GM12892 (cell line): ENCODE results near the gene ASB2.

Experiments
- POLR2A ChIP-seq: IDR thresholded peaks from 2 replicates; pipeline ENCODE4 v1.6.1; 2011; ENCODE audit warnings: low read depth, low read length, control low read depth
- POLR2AphosphoS5 ChIP-seq: IDR thresholded peaks from 2 replicates; pipeline ENCODE4 v1.6.1; 2011; ENCODE audit warnings: low read depth, low read length, control low read depth
- TAF1 ChIP-seq: IDR thresholded peaks from 2 replicates; pipeline ENCODE4 v1.6.1; 2011; ENCODE audit warnings: low read depth, mild to moderate bottlenecking, control low read depth, low read length, borderline replicate concordance

DNA sequence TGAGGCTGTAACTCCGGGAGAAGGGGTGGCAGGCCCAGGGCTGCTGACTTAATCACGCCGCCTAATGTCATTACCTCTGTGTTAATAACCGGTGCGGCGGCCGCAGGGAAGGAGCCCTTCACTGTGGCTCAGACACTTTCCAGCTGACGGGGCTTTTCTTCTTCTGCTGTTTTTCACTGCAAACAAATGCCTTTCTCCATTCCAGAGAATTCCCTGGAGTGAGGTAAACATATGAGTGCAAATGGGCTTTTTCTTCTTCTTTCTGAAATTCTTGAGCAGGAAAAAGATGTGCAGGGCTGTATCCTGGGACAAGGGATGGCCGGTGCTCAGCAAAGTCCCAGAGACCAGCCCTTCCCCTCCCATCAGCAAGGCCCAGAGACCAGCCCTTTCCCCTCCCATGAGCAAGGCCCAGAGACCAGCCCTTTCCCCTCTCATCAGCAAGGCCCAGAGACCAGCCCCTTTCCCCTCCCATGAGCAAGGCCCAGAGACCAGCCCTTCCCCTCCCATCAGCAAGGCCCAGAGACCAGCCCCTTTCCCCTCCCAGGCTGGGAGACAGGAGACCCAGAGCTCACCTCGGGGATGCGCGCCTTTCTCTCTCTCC, 82.6 kb downstream of the ASB2 start:
- TF ChIP-seq POLR2A (no peak), POLR2AphosphoS5 (no peak), TAF1 (no peak)
